SIG-M5 treated with dmso at 0.1 percent for 504 hours (cell line): ENCODE measurements around the gene LRRFIP1.

Source experiments
- DNase-seq: peaks from one replicate; lab custom pipeline; 2025; ENCODE audit not compliant: unreplicated experiment; lab: John Stamatoyannopoulos, UW

LRRFIP1 gene

DNA sequence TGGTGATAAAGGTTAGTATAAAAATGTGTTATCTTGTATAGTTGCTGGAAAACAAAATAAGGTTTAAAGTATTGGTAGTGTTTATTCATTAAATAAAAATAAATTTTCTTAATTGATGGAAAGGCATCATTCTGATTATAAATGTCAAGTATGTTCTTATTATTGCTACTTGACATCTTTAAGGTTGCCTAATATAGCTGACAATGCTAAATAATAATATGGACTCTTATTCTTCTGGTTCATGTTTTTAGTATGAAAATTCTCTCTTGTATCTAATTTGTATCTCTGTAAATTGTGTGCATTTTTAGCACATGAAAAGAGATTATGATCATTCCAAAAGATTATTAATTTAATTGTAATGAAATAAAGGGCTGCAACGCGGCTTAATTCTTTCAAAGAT is 196.2 kb downstream of the LRRFIP1 start:
- no peak for DNase-seq

- no peak for DNase-seq
Observed at GRCh38 chr2:237824085-237824484, 196.7 kb downstream of the LRRFIP1 start.

DNA sequence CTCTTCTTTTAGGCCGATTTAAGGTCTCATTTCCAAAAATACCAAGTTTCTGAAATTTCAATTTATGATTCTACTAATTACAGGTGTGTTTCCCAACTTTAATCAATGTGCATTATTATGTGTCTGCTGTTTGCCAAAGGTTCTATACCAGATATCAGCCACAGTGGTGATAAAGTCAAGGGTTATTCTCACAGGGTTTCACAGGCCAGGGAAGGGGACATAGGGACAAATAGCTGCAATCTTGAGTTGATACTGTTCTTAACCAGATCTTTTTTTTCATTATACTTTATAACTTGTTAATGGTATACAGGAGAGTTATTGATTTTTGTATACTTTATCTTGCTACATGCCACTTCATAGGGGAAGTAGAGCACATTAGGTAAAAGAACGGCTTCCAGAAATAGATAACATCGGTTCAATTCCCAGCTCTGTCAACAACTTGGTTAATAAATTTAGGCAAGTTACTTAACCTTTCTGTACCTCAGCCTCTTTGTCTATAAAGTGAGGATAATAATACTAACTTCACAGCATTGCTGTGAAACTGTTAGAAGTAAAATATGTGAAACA is 200.1 kb downstream of the LRRFIP1 start:
- DNase-seq, result no peak
